Fibroblast of skin of left quadriceps (primary cell): ENCODE results near the gene EHMT1.
"Not testable (repeated sequence)": the region's sequence is repeated elsewhere in the genome, so short reads cannot be mapped to it uniquely, and the experiment has no call there.

ENCODE experiments used
- DNase-seq, 2 experiments: peaks; one replicate each; pipeline ENCODE4 v3.0.0-alpha.2; 2013; ENCODE audit warnings: low read depth in 2 of 2

EHMT1 gene

DNA sequence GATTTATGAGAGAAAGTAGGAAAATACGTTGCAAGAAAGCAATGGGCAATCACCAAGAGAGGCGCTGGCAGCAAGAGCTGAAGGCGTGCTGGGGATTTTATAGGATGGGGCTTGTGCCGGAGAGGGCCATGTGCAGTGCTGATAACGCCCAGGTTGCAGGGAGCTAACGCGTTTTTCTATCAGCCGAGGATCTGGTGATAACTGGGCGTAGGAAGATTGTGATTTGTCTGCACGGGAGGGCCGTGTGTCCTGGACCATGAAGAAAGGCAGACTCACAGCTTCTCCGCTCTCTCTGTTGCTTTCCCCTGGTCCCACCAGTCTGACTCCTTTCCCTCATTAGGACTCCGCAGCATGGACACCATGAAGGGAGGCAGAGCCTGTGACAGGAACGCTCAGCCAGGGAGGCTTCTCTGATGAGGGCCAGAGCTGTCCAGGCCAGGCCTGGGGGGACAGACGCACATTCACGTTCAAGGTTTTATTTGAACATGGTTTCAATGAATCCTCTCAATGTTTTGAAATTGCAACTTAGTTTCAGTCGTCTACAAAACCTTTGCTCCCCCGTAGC lies 246.9 kb downstream of the EHMT1 start:
- no peak for DNase-seq

GRCh38 chr9:137866226-137867141 lies 247.7 kb downstream of the EHMT1 start:
- no peak for DNase-seq

- no peak for DNase-seq
These were observed 251.6 kb downstream of the EHMT1 start for GRCh38 chr9:137870432-137870831.

- no peak for DNase-seq
These were observed 253.5 kb downstream of the EHMT1 start for GRCh38 chr9:137872296-137872695.

- DNase-seq: no peak
These were observed 254.6 kb downstream of the EHMT1 start for GRCh38 chr9:137873408-137873807.

DNA sequence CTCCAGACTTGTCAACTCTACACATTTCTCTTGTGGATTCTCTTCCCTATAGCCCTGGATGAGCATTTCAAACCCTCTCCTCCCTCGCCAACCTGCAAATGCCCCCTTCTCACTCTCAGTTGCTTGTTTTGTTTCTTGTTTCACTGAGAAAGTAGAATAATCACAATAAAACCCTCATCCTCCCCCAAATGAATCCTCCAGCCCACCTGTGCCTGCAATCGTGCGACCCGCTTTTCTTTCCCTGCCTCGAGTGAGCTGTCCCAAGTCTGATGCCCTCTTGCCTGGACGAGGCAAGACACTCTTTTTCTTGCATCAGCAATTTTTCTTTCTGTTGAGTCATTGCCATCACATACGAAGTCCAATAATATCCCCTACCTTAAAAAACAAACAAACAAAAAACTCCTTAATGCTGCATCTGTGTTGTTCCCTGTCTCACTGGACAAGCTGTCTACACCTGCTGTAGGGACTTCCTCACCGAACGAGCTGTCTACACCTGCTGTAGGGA lies 255.1 kb downstream of the EHMT1 start:
- no peak for DNase-seq

GRCh38 chr9:137875354-137875753 lies 256.5 kb downstream of the EHMT1 start:
- DNase-seq: no peak

GRCh38 chr9:137875846-137876245 lies 257.0 kb downstream of the EHMT1 start:
- no peak for DNase-seq

DNA sequence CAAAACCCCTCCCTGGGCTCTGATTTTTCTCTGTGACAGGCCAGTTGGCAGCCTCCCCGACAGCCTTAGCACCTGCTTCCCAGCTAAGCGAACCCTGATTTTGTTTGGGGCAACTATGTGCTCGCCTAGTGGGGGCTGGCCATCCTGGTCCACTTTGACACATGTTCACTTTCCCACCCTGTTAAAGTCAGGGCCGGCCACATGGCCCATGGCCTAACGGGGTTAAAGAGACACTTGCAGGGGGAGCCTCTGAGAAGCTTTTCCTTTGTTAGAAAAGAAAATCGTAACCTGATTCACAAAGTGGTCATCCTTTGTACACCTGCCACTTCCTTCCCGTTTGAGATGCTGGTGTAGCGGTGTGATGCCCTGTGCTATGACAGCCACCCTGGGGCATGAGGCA lies 257.5 kb downstream of the EHMT1 start:
- no peak for DNase-seq

GRCh38 chr9:137876781-137877386 lies 258.1 kb downstream of the EHMT1 start:
- DNase-seq: no peak

DNA sequence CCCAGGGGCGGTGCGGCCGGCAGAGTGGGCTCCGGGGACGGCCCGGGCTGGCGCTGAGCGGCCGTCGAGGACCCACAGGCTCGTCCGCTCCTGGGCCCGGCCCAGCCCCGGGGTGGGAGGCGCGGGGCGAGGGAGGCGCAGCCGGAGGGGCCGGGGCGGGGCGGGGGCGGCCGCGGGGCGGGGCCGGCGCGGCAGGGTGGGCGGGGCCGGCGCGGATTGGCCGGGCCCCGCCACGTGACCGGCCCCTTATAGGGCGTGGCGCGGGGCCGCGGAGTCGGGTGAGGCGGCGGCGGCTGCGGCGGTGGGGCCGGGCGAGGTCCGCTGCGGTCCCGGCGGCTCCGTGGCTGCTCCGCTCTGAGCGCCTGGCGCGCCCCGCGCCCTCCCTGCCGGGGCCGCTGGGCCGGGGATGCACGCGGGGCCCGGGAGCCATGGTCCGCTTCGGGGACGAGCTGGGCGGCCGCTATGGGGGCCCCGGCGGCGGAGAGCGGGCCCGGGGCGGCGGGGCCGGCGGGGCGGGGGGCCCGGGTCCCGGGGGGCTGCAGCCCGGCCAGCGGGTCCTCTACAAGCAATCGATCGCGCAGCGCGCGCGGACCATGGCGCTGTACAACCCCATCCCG lies 258.8 kb downstream of the EHMT1 start, which contains the start of gene CACNA1B:
CACNA1B (plus strand) TSS at position 277 of the 617 bp plus-strand sequence; CDS start at position 429, 152 bp downstream.
- not testable (repeated sequence) for DNase-seq

DNA sequence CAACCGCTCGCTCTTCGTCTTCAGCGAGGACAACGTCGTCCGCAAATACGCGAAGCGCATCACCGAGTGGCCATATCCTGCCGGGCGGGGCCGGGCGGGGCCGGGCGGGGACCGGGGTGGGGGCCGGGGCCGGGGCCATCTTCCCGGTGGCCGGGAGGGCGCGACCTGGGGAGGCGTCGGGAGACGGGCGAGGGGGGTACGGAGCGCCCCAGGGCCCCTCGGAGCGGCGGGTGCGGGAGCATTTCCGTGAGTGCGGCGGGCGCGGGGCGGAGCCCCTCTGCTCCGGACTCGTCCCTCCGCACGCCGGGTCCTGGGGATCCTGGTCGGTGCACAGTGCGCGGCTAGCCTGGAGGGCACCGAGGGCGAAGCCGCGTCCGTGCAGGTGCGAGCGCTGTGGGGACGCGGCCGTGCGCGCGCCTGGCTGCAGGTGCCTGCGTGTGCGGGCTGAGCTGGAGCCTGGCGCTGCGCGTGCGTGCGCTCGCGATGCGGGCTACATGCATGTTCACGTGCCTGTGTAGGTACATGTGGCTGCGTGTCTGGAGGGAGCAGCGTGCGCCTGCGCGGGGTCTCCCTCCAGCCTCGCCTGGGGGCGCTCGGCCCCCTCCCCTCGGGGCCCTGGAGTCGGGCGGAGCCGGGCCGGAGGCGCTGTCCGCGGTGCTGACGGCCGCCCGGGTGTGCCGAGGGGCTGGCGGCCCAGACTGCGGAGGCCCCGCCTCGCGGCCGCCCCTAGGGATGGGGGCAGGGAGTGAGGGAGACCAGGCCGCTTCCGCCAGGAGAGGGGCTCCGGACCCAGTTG lies 259.5 kb downstream of the EHMT1 start:
- peak in 1 of 2 experiments; percentile 1 for DNase-seq

- no peak for DNase-seq
These were observed 260.2 kb downstream of the EHMT1 start for GRCh38 chr9:137879052-137879451.

GRCh38 chr9:137879566-137880150 lies 260.9 kb downstream of the EHMT1 start:
- no peak for DNase-seq

DNA sequence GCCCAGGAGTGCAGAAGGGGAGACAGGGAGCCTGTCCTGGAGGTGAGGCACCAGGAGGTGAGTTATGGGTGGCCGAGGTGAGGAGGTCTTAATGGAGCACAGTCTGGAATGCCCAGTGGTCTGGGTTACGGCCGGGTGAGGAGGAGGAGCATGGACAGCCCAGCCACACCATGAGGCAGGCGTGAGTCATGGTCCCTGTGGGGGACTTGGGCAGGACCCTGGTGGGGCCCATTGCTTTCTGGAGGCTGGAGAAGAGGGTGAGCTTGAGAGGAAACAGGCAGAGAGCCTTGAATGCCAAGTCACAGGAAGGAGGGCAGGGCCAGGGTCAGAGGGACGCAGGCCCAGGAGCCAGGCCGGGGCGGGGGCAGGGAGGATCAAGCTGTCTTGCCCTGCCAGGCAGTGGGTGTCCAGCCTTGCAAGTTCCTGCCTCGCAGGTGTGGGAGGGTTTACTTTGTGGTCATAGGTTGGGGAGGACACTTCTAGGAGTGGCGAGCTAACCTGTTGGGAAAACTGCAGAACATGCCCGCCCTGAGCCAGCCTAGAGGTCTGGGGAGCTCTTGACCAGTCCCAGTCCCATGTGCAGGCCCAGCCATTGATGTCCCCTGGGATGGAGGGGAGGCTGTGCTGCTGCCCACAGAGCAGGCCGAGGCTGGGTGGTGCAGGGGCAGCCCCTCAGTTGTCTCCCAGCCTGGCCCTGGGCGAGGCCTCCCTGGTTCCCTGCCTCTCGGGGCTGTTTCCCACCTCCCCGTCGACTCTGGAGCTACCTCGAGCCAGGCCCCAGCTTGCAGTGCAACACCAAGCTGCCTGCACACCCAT lies 261.6 kb downstream of the EHMT1 start:
- no peak for DNase-seq

DNA sequence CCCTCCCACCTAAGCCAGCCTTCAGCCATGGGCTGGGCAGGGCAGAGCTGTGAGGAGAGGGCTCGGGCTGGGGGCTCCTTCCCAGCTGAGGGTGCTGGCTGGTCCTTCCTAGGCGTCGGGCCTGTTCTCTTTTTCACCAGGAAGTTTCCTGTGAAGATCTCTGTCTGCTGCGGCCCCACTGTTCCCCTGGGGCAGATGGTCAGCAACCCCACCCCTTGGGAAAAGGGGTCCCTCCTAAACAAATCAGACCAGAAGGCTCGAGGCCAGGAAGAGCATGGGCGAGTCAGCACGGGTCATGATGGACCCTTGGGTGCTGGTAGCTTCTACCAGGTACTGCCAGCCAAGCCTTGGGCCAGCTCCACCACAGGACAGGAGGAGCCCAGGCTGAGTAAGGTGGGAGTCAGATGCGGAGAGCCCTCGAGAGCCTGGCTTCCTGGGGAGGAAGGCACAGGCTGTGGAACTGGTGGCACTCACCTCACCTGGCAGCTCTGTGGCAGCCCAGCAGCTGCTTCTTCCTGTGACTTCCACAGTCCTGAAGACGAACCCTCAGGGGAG lies 262.2 kb downstream of the EHMT1 start:
- no peak for DNase-seq

DNA sequence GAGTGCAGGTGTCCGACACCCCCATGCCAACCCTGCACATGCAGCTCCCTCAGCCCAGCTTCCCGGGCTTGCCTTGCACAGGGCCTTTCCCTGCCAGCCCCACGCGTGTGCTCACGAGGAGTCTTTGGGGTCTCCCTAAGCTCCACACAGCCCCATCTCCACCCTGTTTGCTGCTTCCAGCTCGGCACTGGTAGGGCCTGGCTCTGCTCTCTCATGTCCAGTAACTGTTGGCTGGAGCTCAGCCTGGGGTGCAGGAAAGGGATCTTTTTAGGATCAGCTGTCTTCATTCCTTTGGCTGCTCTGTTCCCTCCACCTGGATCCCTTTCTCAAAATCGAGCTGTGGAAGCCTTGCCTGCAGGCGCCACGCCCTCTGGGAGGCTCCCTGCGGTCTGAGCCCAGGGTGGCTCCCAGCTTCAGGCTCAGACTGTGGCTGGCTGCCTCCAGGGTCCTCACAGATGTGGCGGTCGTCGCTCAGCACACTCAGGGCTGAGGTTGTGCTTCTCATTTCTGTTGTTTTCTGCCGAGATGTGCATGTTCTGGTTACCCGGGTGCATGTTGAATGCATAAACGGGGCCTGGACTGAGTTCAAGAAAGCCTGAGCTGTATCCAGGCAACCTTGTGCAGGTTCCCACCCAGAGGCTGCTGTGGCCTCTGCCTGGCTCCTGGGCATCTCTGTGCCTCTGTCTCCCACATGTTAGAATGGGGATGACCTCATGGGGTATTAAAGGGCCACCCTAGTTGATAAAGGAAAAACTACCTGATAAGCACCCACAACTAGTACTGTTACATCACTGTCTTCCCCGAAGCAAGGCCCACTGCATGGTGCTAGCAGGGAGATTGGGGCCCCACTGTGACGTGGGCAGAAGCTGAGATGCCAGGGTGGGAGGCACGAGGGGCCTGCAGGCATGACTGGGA lies 263.0 kb downstream of the EHMT1 start:
- no peak for DNase-seq

GRCh38 chr9:137882506-137882821 lies 263.7 kb downstream of the EHMT1 start:
- DNase-seq: no peak

DNA sequence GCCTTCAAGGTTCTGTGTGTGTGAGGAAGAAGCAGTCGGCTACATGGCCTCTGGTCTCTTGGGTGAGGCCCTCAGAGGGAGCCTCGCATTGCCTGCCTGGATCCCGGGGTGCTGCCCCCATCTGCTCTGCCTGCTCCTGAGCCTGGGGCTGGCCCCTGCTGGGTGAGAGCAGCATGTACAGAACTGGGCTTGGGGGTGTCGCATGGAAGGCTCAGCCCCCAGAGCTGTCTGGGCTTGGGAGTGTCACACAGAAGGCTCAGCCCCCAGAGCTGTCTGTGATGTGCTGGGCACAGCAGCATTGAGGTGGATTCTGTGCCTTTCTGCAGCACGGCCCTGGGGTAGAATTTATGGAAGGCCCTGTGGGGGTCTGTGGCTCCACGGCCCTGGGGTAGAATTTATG lies 265.2 kb downstream of the EHMT1 start:
- not testable (repeated sequence) for DNase-seq
